ENCODE data around the gene CIROP.

The CIROP gene

GRCh38 chr14:23051141-23052057 lies 53.4 kb downstream of the CIROP start:
- DNase-seq (ENCODE audit: low spot score): no peak

Measured in Ammon's horn (tissue), 1 donor.